Upper lobe of left lung (tissue), 6 donors: ENCODE results near the gene UBR4. TPM values are rescaled to one million over a fixed set of nuclear protein-coding genes. Genes with fewer than 3 reads are reported as not detected.
A peak's percentile ranks its signal among the peaks of the same experiment; 100 is the strongest.

Experiments used
- ATAC-seq, 2 donors: fragments of 200-7000 bp; cut with Tn5 transposase; one replicate each; pipeline ENCODE4 v1.9.1; 2022; ENCODE audit warnings: mild to moderate bottlenecking in 2 of 2, moderate library complexity in 2 of 2; ENCODE audit not compliant: low FRiP score in 2 of 2
- DNase-seq, 2 donors: peaks; one replicate each; pipeline ENCODE4 v3.0.0-alpha.2; 2019 to 2020
- H3K27ac ChIP-seq, 4 donors: fragments of 200-600 bp; sonication (generic); one replicate each; pipeline ENCODE4 v1.5.1; 2016 to 2019
- H3K27me3 ChIP-seq, 4 donors: fragments of 200-600 bp; sonication (generic); one replicate each; pipeline ENCODE4 v1.5.1; 2017 to 2019
- H3K36me3 ChIP-seq, 4 donors: fragments of 200-600 bp; sonication (generic); one replicate each; pipeline ENCODE4 v1.5.1; 2016 to 2019
- H3K4me1 ChIP-seq, 4 donors: fragments of 200-600 bp; sonication (generic); one replicate each; pipeline ENCODE4 v1.5.1; 2018 to 2019
- H3K4me3 ChIP-seq, 4 donors: fragments of 200-600 bp; sonication (generic); one replicate each; pipeline ENCODE4 v1.5.1; 2017 to 2019; ENCODE audit warnings: mild to moderate bottlenecking in 2 of 4, moderate library complexity in 1 of 4
- H3K9me3 ChIP-seq, 4 donors: fragments of 200-600 bp; sonication (generic); one replicate each; pipeline ENCODE4 v1.5.1; 2018 to 2019
- CTCF ChIP-seq, 6 experiments: fragments of 450-650 bp in 4 of 6; fragments of 200-600 bp in 2 of 6; sonication (generic) in 2 of 6; IDR thresholded peaks; one replicate each; pipeline ENCODE4 v1.5.1; 2016 to 2019; ENCODE audit warnings: antibody characterized with exemption in 6 of 6
- EP300 ChIP-seq, 4 donors: sonication (generic); formaldehyde crosslinking; IDR thresholded peaks; one replicate each; pipeline ENCODE4 v1.5.1; 2017; ENCODE audit warnings: antibody characterized with exemption in 4 of 4, control low read depth in 2 of 4
- POLR2A ChIP-seq, 4 donors: fragments of 450-650 bp; IDR thresholded peaks; one replicate each; pipeline ENCODE4 v1.5.1; 2016 to 2017; ENCODE audit warnings: antibody characterized with exemption in 4 of 4, mild to moderate bottlenecking in 2 of 4
- POLR2AphosphoS5 ChIP-seq, 2 donors: sonication (generic); formaldehyde crosslinking; IDR thresholded peaks; one replicate each; pipeline ENCODE4 v1.5.1; 2017; ENCODE audit warnings: antibody characterized with exemption in 2 of 2
- WGBS, 2 donors: methylation state at CpG; one replicate each; pipeline ENCODE4 v1.1.5; 2017 to 2018; 5-methylcytosine and 5-hydroxymethylcytosine counted together
- total RNA-seq, 6 donors: library from RNA; depleted of rRNA in 4 of 6; stranded (reverse); fragments of >200 nt in 4 of 6; gene quantifications; one replicate each; pipeline versions ENCODE4 v1.1.0 to v1.2.1, GENCODE V29; 2016 to 2021
- donor health status: DM: no; HTN: no; CAD: no; lungs with moderate emphysema.
- donor health status: DM: no; HTN: yes; CAD: no; lungs with severe emphysema.

The UBR4 gene
- total RNA-seq, 6 donors from 2014 or later = 101 to 317 (median 135) TPM

GRCh38 chr1:19034721-19035120 lies 175.3 kb downstream of the UBR4 start:
- Histone ChIP-seq H3K36me3 (no peaks in the 10 kb centered on the region), H3K9me3 (no peaks in the 10 kb centered on the region), H3K27me3 (no peaks in the 10 kb centered on the region), H3K4me3 (no peak overlapping the region), H3K27ac (no peak overlapping the region), H3K4me1 (no peaks in the 10 kb centered on the region)
- TF ChIP-seq POLR2AphosphoS5 (IDR thresholded peaks at IDR 0.05) = no peak
- TF ChIP-seq EP300 (IDR thresholded peaks at IDR 0.05) = no peak
- no peak for TF ChIP-seq POLR2A (IDR thresholded peaks at IDR 0.05)
- TF ChIP-seq CTCF (IDR thresholded peaks at IDR 0.05) = no peak
- no peak for ATAC-seq
- DNase-seq = peak; percentile 12 to 62
- WGBS, 2 donors = 93 to 100% methylated on average over 1 to 10 of the region's 10 CpGs

GRCh38 chr1:19033926-19034680 lies 176.0 kb downstream of the UBR4 start:
- ATAC-seq = no peak
- H3K27me3 ChIP-seq = no peaks in the 10 kb centered on the region
- no peaks in the 10 kb centered on the region for H3K4me1 ChIP-seq
- no peaks in the 10 kb centered on the region for H3K36me3 ChIP-seq
- H3K9me3 ChIP-seq = no peaks in the 10 kb centered on the region
- peak; percentile 13 to 58 for DNase-seq
- H3K4me3 ChIP-seq = no peak overlapping the region
- TF ChIP-seq POLR2A (IDR thresholded peaks at IDR 0.05) (no peak), CTCF (IDR thresholded peaks at IDR 0.05) (no peak), EP300 (IDR thresholded peaks at IDR 0.05) (no peak), POLR2AphosphoS5 (IDR thresholded peaks at IDR 0.05) (no peak)
- 81 to 89% methylated on average over 19 to 20 of the region's 22 CpGs for WGBS, 2 donors
- H3K27ac ChIP-seq = no peak overlapping the region

- WGBS, 2 donors = 88 to 91% methylated on average over 8 of the region's 8 CpGs
- no peak for ATAC-seq
- Histone ChIP-seq H3K4me3 (no peak overlapping the region), H3K27me3 (no peaks in the 10 kb centered on the region), H3K27ac (no peak overlapping the region), H3K9me3 (no peaks in the 10 kb centered on the region), H3K4me1 (no peaks in the 10 kb centered on the region), H3K36me3 (no peaks in the 10 kb centered on the region)
- no peak for DNase-seq
- TF ChIP-seq CTCF (IDR thresholded peaks at IDR 0.05) = no peak
- TF ChIP-seq POLR2A (IDR thresholded peaks at IDR 0.05) = no peak
- no peak for TF ChIP-seq EP300 (IDR thresholded peaks at IDR 0.05)
- TF ChIP-seq POLR2AphosphoS5 (IDR thresholded peaks at IDR 0.05) = no peak
Measured at GRCh38 chr1:19033515-19033839, 176.6 kb downstream of the UBR4 start.

GRCh38 chr1:19032701-19033514 lies 177.2 kb downstream of the UBR4 start:
- Histone ChIP-seq H3K9me3 (no peaks in the 10 kb centered on the region), H3K36me3 (no peaks in the 10 kb centered on the region), H3K4me3 (no peak overlapping the region), H3K27me3 (no peaks in the 10 kb centered on the region), H3K4me1 (no peaks in the 10 kb centered on the region), H3K27ac (no peak overlapping the region)
- ATAC-seq = no peak
- peak in 1 of 2 donors; percentile 17 for DNase-seq
- TF ChIP-seq CTCF (IDR thresholded peaks at IDR 0.05) (no peak), EP300 (IDR thresholded peaks at IDR 0.05) (no peak), POLR2A (IDR thresholded peaks at IDR 0.05) (no peak), POLR2AphosphoS5 (IDR thresholded peaks at IDR 0.05) (no peak)
- WGBS, 2 donors = 88 to 89% methylated on average over 17 to 20 of the region's 20 CpGs
